Stimulated activated CD8-positive, alpha-beta memory T cell treated with anti-CD3 and anti-CD28 coated beads, Interleukin-12 subunit alpha, Interleukin-12 subunit beta, amount 100 ng/mL, for 1 hour (primary cell): Measurements from ENCODE around the gene EML2.
"Not testable (repeated sequence)": the region's sequence is repeated elsewhere in the genome, so short reads cannot be mapped to it uniquely, and the experiment has no call there.

Experiments
- DNase-seq: peaks from one replicate; pipeline ENCODE4 v3.0.0-alpha.2; 2020; ENCODE audit warnings: low read depth

Gene EML2

GRCh38 chr19:45615056-45615455, 24.1 kb downstream of the EML2 start:
- DNase-seq, result not testable (repeated sequence)

GRCh38 chr19:45613926-45614725, 25.1 kb downstream of the EML2 start:
- DNase-seq, result no peak

GRCh38 chr19:45608948-45609347, 30.2 kb downstream of the EML2 start:
- no peak for DNase-seq

GRCh38 chr19:45607071-45608029, 31.8 kb downstream of the EML2 start:
- peak; percentile 23 for DNase-seq

- DNase-seq, result no peak
Observed at GRCh38 chr19:45601524-45602374, 37.4 kb downstream of the EML2 start, which contains the start of gene GPR4. TSS of gene GPR4 (minus strand) at chr19:45602212. CDS start at chr19:45591866, 10,346 bp downstream.

GRCh38 chr19:45601115-45601514, 38.1 kb downstream of the EML2 start:
- no peak for DNase-seq

- no peak for DNase-seq
Observed at GRCh38 chr19:45600340-45600885, 38.8 kb downstream of the EML2 start.

GRCh38 chr19:45599286-45599685, 39.9 kb downstream of the EML2 start:
- DNase-seq, result no peak

GRCh38 chr19:45598267-45599001, 40.8 kb downstream of the EML2 start:
- DNase-seq, result no peak

- DNase-seq, result no peak
Observed at GRCh38 chr19:45597425-45598111, 41.6 kb downstream of the EML2 start.

- DNase-seq, result no peak
Observed at GRCh38 chr19:45595814-45596213, 43.4 kb downstream of the EML2 start.

GRCh38 chr19:45593520-45593919, 45.7 kb downstream of the EML2 start:
- no peak for DNase-seq

- DNase-seq, result no peak
Observed at GRCh38 chr19:45592366-45592765, 46.8 kb downstream of the EML2 start.

- no peak for DNase-seq
Observed at GRCh38 chr19:45591638-45592005, 47.6 kb downstream of the EML2 start.

GRCh38 chr19:45591004-45591637, 48.1 kb downstream of the EML2 start:
- no peak for DNase-seq

GRCh38 chr19:45590300-45591003, 48.7 kb downstream of the EML2 start:
- DNase-seq, result no peak

GRCh38 chr19:45589768-45590167, 49.4 kb downstream of the EML2 start:
- DNase-seq, result no peak

GRCh38 chr19:45587873-45588272, 51.3 kb downstream of the EML2 start:
- DNase-seq, result no peak

- DNase-seq, result no peak
Observed at GRCh38 chr19:45585158-45585577, 54.0 kb downstream of the EML2 start.
